IPS-11a (cell line): Measurements from ENCODE around the gene SPOCK1.

Source experiments
- H3K4me3 ChIP-seq: one replicate; pipeline ENCODE4 v1.5.1; 2013; ENCODE audit warnings: low read depth, low read length, control low read depth

SPOCK1 gene

DNA sequence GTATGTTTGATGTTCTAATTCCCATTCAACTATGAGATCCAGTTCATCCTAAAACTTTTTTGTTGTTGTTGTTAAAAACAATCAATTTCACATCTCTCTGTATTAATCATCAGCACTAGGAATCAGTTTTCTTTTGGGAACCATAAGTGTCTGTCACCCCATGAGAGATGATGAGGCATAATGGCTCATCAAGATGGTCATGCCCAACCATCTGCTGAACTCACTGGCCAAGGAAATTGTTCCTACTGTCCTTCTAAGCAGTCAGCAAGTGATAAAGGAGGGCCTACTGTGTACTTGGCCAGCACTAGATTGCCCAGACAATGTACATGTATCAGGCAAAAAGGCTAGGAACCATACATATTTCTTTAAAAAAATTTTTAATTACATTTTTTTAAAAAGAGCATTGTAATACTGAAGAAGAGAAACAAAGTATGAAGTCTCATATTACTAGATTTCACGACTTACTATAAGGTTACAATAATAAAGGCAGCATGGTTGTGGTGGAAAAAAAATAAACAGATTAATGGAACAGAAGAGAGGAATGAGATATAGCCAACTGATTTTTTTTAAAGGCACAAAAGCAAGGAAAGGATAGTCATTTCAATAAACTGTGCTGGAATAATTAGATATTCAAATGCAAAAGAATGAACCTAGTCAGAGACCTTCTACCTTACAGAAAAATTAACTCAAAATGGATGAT is 458.3 kb downstream of the SPOCK1 start:
- no peak overlapping the region for H3K4me3 ChIP-seq

DNA sequence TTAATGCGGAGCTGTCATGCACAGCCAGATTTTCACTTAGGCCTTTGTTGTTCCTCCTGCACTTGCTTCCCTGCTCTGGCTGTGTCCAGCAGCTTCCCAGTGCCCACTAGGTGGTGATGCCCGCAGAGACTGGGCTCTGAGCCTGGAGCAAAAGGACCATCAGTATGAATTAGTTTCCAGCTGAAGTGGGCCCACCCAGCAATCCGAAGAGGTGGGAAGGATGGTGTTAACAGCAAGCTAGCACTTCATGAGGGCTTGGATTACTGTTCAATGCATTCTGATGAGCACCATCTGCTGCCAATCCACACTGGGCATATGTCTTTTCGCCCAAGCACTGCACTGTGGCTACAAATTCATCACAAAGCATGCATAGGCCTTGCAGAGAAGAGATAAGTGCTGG is 459.1 kb downstream of the SPOCK1 start:
- H3K4me3 ChIP-seq: no peak overlapping the region

DNA sequence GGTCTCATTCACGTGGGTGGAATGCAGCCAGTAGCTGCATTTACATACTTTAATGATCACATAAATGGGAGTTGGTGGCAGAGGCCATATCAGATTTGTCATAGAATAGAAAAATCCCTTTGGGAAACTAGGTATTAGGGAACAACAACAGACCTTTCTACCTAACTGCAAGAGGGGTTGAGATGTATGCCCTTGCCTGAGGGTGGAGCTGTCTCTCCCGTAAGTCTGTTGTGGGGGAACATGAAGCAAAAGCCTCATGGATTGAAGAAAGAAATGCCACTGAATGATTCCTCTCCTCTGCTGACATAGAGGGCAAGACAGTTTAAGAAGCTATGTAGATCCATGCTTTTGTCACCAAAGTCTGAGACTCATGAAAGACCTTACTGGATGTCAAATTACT is 461.3 kb downstream of the SPOCK1 start:
- H3K4me3 ChIP-seq: no peak overlapping the region

DNA sequence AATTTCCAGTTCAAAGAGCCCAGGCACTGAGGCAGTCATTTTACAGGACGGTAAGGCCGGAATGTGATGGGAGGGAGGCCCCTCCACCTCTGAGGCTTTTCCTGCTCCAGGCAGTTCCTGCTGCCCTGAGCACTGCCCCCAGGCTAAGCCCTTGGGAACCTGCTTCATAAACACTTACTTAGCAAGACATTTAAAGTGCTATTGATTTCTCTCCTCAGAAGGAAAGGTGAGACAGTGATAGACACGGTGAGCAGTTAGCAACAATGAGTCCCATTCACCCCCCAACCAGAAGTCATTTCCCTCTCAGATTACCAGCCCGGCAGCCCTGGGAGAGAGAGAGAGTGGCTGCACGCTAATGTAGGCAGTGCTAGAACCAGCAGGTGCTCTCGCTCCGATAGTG is 462.5 kb downstream of the SPOCK1 start:
- no peak overlapping the region for H3K4me3 ChIP-seq

DNA sequence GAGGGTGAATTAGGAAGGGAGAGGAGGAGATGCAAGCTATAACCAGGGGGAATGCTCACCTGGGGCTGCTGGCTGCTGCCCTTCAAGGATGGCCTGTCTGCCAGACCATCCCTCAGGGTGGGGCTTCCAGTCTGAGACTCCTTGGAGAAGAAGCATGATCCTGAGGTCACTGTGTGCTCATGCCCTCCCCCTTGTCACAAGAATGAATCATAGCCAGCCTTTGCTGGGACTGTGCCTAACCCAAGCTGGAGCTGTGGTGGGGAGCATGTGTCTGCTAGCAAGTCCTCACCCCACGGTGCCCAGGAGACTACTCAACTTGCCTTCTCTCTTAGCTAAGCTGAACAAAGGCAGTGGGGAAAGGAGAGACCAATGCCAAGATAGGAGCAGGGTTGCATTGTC is 463.6 kb downstream of the SPOCK1 start:
- no peak overlapping the region for H3K4me3 ChIP-seq

DNA sequence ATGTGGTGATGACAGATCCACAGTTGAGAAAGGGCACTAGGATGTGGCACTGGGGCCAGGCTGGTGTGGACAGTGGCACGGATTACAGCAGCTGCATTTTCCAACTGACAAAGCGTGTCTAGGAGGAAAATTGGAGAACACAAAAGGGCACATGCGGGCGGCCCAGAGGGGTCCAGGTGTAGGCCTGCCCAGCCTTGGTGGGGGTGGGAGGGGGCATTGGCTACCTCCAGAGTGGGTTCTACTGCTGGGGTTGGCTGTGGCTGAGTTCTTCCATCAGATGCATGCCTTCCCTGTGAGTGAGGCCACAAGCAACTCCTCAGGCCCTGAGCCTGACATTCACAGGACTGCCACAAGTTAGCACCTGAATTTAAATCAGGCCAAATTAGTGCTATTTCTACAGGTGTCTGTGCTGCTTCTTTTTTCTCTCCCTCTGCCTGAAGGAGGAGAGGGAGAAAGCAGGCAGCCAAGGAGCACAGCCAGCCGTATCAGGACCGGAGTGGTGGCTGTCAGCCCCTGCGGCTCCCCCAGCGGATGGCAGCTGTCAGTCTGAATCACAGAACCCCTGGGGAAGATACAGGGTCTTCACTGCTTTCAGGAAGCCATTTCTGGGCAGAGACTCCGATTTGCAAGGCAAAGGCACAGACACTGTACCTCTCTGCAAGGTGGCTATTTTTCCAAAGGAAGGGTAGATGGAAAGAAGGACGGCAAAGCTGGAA is 464.2 kb downstream of the SPOCK1 start:
- H3K4me3 ChIP-seq: no peak overlapping the region

DNA sequence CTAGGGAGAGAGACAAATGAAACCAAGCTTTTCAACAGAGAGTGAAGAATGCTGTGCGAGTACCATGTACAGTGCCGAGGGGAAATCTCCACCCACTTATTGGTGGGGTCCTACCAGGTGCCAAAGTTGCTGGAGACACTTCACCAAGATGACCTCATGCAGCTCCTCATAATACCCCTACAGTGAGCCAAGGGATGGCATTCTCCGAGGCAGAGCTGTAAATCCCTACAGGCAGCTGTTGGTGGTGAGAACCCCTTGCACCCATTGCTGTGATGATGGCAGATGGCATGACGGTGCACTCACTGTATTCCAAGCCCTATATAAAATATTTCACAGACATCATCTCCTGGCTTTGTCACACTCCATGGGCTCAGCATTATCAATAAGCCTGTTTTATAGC is 464.9 kb downstream of the SPOCK1 start:
- H3K4me3 ChIP-seq: no peak overlapping the region

DNA sequence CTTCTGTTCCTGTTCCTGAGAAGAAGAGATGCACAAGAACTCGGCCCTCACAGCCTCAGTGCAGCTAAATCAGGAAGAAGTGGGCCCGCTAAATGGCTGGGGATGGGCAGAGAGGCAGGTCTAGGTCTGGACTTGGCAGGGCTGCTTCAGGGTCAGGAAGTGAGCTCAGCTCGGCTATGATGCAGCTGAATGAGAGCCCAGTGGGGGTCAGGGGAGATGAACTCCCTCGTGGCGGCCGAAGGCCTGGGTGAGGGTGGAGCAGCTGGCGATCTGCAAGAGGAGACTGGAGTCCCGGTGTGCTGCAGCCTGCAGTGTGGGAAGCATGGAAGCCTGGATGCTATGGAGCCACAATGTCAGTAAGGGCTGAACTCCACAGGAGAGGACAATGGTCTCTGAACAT is 466.2 kb downstream of the SPOCK1 start:
- no peak overlapping the region for H3K4me3 ChIP-seq

DNA sequence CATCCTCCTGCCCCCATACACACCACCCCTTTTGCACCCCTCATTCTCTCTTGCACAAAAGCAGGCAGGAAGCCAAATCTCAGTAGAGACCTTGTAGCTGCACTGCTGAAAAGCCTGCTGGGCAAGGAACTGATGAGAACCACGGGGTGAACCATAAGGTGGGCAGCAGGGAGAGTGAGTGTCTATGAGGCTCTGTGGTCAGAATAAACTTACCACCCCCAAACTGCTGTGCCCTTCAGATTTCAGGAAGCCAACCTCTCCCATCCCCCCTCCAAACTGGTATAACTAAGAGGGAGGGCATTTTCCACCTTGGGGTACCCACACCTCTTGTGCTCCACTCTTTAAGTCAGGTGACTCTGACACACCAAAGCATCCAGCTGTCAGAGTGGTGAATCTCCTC is 471.4 kb downstream of the SPOCK1 start:
- H3K4me3 ChIP-seq: no peak overlapping the region

DNA sequence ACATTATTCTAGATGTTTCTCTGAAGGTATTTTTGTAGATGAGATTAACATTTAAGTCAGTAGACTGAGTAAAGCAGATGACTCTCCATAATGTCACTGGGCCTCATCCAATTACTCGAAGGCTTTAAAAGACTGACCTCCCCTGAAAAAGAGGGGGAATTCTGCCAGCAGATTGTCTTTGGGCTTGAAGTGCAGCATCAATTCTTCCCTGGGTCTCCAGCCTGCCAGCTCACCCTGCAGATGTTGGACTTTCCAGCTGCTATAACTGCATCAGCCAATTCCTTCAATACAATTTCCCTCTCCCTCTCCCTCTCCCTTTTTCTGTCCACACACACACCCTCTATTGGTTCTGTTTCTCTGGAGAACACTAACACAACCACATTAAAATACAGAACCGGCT is 472.8 kb downstream of the SPOCK1 start:
- H3K4me3 ChIP-seq: no peak overlapping the region

DNA sequence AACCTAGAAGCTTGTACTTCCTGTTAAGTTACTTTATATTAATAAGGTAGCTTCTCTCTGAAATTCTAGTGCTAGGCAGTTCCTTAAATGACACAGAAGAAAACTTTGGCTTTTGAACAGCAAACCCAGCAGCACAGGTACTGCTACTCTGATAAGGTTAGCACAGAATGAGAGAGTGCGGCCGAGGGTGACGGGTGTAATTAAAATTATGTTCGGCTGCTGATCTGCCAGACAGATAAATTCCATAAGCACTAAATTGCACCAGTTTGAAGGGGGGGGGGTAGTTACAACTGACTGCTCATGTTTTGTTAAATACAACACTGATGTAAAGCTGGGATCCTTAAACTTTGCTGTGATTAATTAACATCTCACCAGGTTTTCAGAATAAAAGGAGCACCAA is 475.1 kb downstream of the SPOCK1 start:
- H3K4me3 ChIP-seq: no peak overlapping the region

DNA sequence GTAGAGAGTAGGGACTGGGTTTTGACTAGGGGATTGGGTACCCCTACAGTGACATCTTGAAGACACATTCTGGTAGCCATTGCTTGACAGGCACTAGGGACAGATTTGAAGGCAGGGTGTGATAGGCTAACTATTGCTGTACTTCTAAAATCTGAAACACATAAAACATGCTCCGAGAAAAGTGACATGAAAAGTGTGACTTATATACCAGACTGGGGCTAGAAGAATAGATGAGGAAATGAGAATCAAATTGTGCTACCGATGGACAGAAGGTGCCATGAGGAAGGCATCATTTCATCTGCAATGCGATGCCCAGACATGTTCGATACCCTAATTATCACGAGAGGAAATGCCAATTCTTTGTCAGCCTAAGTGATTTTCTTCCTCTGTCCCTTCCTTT is 475.8 kb downstream of the SPOCK1 start:
- H3K4me3 ChIP-seq: no peak overlapping the region

DNA sequence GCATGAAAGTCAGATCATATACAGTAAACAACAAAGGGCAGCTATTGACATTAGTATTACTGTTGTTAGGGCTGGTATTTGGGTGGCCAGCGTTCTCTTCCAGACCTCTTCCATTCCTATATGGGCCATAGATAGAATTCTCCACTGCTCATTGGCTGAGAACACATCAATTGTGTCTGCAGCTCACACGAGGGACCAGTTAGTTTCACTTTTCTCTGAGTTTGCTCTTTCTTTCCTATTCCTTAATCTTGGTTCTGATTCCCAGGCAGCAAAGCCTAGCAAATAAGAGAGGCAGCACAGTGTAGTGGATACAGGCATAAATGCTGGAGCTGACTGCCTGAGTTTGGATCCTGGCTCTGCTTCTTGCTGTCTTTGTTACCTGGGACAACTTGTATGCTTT is 476.4 kb downstream of the SPOCK1 start:
- no peak overlapping the region for H3K4me3 ChIP-seq

DNA sequence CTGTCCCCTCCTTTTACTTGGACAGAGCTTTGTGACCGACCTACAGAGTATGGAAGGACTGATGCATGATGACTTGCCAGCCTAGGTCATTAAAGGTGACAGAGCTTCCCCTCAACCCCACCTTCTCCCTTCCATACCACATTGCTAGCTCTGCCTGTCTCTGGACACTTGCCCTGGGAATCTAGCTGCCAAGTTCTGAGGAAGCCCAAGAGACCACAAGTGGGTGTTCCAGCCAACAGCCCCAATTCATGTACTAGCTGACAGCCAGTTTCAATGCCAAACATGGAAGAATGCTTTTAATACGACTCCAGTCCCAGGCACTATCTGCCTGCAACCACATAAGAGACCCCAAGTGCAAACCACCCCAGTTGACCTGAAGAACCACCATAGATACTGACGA is 477.1 kb downstream of the SPOCK1 start:
- H3K4me3 ChIP-seq: no peak overlapping the region

DNA sequence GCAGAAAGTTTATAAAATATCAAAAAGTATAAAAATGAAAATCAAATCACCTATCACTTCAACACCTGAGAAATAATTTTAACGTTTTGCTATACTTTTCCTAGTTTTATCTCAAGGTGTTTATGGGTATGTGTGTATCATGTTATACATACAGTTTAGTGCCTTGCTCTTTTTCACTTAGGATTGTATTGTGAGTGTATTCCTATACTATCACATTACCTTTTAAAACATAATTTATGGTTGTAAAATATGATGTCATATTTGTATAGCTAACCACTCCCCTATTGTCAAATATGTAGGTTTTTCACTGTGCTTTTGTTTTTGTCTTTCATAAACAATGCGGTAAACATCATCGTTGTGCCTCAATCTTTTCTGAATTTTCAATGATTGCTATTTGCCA is 479.9 kb downstream of the SPOCK1 start:
- no peak overlapping the region for H3K4me3 ChIP-seq

DNA sequence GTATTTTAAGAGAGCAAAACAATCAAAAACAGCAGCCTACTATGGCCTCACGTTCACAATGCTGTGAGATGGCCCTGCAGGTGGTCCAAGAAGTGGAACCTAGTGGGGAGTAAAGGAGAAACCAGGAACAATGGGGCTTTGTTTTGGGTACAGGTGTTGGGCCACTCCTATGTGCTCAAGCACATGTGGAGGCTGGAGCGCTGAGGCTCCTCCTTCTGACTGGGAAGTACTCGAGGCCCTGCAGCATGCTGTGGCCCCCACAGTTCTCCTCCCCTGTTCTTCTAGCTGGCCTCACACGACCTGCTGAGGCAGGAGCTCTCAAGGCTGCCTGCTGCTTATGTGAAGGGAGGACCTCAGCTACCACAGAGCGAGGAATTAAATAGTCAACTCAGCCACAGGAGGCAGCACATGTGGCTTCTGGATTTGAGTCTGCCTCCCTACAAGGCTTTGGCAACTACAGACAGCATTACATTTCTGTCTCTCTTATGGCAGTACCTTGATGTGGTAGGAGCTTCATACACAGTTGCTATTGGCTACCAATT is 482.3 kb downstream of the SPOCK1 start:
- H3K4me3 ChIP-seq: no peak overlapping the region

DNA sequence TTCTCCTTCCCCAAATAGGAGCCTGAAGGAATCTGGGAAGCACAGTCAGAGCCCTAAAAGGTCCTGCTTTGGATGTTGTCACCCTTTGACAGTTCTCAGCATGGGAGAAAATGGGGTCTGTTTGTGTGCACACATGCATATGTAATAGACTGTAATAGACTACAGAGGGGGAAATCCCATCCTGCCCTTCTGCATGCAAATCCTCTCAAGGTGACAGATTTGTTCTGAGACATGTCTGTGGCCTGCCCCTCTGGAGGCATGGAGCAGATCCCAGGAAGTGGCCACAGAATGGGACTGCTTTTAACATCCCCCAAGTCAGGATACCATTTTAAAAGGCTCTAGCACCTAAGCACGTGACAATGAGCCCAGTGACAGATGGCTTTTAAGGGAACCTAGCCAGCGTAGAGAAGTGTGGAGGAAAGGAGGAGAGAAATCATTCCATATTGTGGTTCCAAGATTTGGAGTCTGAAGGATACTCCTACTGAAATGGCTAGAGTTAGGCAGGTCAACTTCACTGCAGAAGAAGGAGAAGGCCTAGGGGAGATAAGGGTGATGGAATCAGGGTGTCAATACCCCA is 483.5 kb downstream of the SPOCK1 start:
- no peak overlapping the region for H3K4me3 ChIP-seq

DNA sequence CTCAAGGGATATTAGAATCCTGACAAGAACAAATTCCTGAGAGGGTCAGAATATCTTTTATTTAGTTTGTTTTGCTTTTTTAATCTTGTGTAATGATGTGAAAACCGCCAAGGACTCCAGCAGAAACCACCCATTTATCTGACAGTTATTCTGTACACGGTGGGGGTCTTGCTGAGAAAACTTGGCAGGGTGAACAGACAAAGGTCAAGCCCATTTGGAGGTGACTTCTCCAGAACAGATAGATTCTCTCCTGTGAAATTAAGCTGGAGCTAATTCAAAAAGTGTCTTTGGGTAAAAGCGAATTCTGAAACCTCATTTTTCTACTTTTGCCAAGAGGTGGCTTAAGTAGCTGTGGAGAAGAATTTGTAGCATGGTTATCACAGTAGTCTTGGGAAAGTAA is 484.4 kb downstream of the SPOCK1 start:
- no peak overlapping the region for H3K4me3 ChIP-seq

DNA sequence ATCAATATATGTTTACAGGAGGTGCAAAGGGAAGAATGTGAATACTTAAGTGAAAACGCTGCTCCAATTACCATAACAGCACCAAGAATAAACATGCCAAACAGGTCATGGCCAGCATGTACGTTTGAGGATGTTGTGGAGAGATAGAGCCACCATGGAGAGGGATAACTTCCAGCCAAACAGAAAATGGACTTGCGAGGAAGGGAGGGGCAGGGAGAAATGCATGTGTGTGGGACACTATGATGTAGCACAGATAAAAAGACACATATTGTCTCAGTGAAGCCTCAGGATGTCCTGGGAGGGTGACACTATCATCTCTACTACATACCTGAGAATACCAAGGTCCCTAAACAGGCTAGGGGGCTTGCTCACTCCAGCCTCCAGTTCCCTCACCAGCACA is 488.9 kb downstream of the SPOCK1 start:
- H3K4me3 ChIP-seq: no peak overlapping the region

DNA sequence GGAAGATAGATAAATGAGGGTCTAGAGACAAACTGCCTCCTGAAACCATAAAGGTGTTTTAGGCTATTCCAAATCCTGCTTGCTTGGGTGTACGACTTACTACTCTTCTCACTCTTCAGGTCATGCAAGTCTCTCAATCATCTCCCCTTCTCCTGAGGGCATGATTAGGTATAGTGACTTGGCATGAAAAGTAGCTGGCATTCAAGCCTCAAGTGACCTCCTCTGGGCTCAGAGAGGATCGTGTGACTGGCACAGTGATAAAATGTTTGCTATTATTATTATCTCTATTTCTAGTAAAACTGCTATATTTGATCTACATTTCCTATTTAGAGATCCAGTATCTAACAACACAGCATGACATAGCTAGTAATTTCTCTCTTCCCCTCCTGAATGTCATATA is 494.8 kb downstream of the SPOCK1 start:
- H3K4me3 ChIP-seq: no peak overlapping the region

DNA sequence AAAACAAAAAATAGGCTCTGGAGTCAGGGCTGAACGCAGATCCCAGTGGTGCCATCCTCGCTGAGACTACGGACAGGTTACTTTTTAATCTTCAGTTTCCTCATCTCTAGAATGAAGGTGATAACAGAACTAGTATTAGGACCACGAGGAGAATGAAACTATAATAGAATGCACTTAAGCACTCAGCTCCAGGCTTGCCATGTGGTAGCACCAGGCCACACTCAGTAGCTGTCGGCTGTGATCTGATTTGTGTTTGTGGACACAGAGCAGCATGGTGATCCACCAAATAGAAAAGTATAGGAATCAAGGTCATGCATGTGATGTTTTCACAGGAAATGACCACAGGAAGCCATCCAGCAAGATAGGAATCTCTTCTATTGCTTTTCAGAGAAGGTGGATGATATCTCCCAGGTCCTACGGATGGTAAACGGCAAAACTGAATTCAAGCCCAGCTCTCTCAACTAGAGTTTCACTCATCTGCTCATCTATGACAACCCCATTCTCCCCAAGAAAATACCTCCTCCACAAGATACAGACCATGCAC is 498.0 kb downstream of the SPOCK1 start:
- no peak overlapping the region for H3K4me3 ChIP-seq

DNA sequence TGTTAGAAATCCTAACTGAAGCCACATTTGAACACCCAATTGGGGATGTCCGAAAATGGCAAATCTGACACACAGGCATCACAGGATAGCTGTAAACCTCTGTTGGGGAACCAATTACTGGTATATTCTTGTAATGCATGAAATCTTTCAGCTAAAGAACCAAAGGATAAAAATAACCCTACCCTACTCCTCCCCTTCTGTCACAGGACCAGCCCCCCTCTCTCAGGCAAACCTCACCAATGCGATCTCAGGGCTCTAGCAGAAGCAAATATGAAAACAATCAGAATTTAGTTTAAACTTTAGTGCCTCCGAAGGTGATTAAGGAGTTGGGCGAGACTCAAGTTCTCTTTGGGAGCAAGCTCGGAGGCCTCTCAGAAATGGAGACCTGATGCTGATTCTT is 499.3 kb downstream of the SPOCK1 start:
- H3K4me3 ChIP-seq: no peak overlapping the region
